ENCODE data around the gene ART5. TPM values are rescaled to one million over a fixed set of nuclear protein-coding genes. Genes with fewer than 3 reads are reported as not detected.

The ART5 gene
- polyA plus RNA-seq, 2 of the 4 experiments (the other 2 are of a cell fraction): 0.08 to 0.30 TPM

DNA sequence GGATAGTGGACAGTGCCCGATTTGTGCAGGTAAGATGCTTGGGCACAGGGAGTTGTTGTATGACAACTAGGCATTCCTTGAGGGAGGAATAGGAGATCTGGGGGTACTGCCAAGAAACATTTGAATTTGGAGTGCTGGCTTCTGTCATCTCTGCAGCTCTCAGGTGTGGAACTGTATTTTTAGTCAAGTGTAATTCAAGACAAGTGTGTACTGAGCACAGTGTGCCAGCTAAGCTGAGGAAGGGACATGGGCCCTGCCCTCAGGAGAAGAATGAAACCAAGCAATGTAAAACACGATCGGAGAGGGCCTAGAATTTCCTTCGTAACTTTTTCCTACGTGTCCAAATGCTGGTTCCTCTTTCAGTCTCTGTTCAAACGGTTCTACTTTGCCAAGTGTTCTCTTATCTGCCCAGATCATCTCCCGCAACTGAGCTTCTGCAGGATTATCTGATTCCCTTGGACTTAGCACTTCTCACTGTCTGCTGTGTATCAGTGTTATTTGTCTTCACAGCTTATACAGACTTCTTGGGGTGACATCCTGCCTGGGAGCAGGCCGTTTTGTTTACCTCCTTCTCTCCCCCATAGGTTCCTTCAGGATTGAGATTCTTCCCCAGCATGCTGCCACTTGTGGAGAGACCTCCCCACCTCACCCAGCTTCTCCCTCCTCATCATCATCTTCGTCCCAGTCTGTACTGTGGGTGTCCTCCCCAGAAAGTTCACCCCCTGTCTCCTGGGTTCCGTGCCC lies 27.6 kb downstream of the ART5 start:
- Histone ChIP-seq H3K4me1 (no peaks in the 10 kb centered on the region), H3K27ac (no peak overlapping the region), H3K4me3 (no peak overlapping the region), H3K4me2 (no peak overlapping the region), H3K9me3 (no peaks in the 10 kb centered on the region)
- POLR2A ChIA-PET: no interaction called here
- DNase-seq (ENCODE audit: low read depth in 1 of 2, low spot score in 1 of 2) (no peak), ATAC-seq (no peak), FAIRE-seq (no peak)
- TF ChIP-seq CBX2 (IDR thresholded peaks at IDR 0.05; ENCODE audit: borderline replicate concordance, low read depth) (no peak), ZNF302 (CRISPR knock-in tag; IDR thresholded peaks at IDR 0.05) (no peak), MAZ (IDR thresholded peaks at IDR 0.05; ENCODE audit: borderline replicate concordance, low read depth, low read length) (no peak), RCOR1 (IDR thresholded peaks at IDR 0.05; ENCODE audit: low read depth, low read length) (no peak), EHF (CRISPR knock-in tag; IDR thresholded peaks at IDR 0.05) (no peak), KDM5A (IDR thresholded peaks at IDR 0.05) (no peak)
- TF ChIP-seq, protein P1, sequence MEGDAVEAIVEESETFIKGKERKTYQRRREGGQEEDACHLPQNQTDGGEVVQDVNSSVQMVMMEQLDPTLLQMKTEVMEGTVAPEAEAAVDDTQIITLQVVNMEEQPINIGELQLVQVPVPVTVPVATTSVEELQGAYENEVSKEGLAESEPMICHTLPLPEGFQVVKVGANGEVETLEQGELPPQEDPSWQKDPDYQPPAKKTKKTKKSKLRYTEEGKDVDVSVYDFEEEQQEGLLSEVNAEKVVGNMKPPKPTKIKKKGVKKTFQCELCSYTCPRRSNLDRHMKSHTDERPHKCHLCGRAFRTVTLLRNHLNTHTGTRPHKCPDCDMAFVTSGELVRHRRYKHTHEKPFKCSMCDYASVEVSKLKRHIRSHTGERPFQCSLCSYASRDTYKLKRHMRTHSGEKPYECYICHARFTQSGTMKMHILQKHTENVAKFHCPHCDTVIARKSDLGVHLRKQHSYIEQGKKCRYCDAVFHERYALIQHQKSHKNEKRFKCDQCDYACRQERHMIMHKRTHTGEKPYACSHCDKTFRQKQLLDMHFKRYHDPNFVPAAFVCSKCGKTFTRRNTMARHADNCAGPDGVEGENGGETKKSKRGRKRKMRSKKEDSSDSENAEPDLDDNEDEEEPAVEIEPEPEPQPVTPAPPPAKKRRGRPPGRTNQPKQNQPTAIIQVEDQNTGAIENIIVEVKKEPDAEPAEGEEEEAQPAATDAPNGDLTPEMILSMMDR (IDR thresholded peaks at IDR 0.05): no peak
- CTCF ChIA-PET: interaction anchor here (1.4 to 1.8 kb wide), 2 partner anchors 10 to 33 kb away, joined by 3 to 6 read pairs; no protein-coding TSS in a partner anchor
- 57% methylated on average over 10 of the region's 10 CpGs for WGBS (ENCODE audit: missing lambda C conversion rate)

GRCh38 chr11:3611976-3612678 lies 29.7 kb downstream of the ART5 start:
- DNase-seq (ENCODE audit: low read depth in 1 of 2, low spot score in 1 of 2) (no peak), ATAC-seq (no peak), FAIRE-seq (peak; percentile 18)
- H3K9me3 ChIP-seq: no peaks in the 10 kb centered on the region
- no peak overlapping the region for H3K4me2 ChIP-seq
- ChIA-PET POLR2A (no interaction called here), CTCF (interaction anchor here (0.6 kb wide), 1 partner anchor 1644 kb away, joined by 3 read pairs; no protein-coding TSS in a partner anchor)
- H3K4me3 ChIP-seq: no peak overlapping the region
- H3K27ac ChIP-seq: no peak overlapping the region
- WGBS (ENCODE audit: missing lambda C conversion rate): 67% methylated on average over 3 of the region's 3 CpGs
- no peaks in the 10 kb centered on the region for H3K4me1 ChIP-seq
- peak; percentile 3 for TF ChIP-seq ZFP36 (IDR thresholded peaks at IDR 0.05; ENCODE audit: borderline replicate concordance, partially characterized antibody)
- TF ChIP-seq RCOR1 (IDR thresholded peaks at IDR 0.05; ENCODE audit: low read depth, low read length): no peak

DNA sequence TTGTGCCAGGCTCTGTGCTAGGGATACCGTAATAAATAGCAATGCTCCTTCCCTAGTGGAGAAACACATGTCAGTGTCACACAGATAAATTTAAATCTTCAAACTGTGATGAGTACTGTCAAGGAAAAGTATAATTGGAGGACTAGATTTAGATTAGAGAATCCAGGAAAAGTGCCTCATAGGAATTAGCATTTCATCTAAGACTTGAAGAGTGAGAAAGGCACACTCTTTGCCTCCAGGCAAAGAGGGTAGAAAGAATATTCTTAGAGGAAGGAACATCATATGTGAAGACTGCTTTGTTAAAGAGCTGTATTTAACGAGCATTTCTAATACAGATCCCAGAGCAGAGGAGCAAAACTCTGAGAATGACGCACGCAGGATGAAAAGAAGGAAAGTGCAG lies 30.9 kb downstream of the ART5 start:
- POLR2A ChIA-PET: no interaction called here
- no peak for DNase-seq (ENCODE audit: low read depth in 1 of 2, low spot score in 1 of 2)
- no peaks in the 10 kb centered on the region for H3K4me1 ChIP-seq
- no peak overlapping the region for H3K4me3 ChIP-seq
- H3K4me2 ChIP-seq: no peak overlapping the region
- H3K9me3 ChIP-seq: no peaks in the 10 kb centered on the region
- CTCF ChIA-PET: interaction anchor here (1.2 to 1.3 kb wide), 2 partner anchors 17 to 134 kb away, joined by 3 to 4 read pairs; no protein-coding TSS in a partner anchor
- no peak for ATAC-seq
- 65% methylated on average over 4 of the region's 4 CpGs for WGBS (ENCODE audit: missing lambda C conversion rate)
- no peak for FAIRE-seq
- TF ChIP-seq EP300 (IDR thresholded peaks at IDR 0.05) (no peak), EHF (CRISPR knock-in tag; IDR thresholded peaks at IDR 0.05) (no peak), KDM5A (IDR thresholded peaks at IDR 0.05) (no peak), FOSB (CRISPR knock-in tag; IDR thresholded peaks at IDR 0.05) (no peak), HOXA7 (CRISPR knock-in tag; IDR thresholded peaks at IDR 0.05) (no peak), MAZ (IDR thresholded peaks at IDR 0.05; ENCODE audit: borderline replicate concordance, low read depth, low read length) (no peak), RAD21 (conservative IDR thresholded peaks at IDR 0.05 in 1 of 2, IDR thresholded peaks at IDR 0.05 in 1 of 2) (no peak), EHMT2 (IDR thresholded peaks at IDR 0.05; ENCODE audit: low read depth) (no peak)
- TF ChIP-seq, protein P2, sequence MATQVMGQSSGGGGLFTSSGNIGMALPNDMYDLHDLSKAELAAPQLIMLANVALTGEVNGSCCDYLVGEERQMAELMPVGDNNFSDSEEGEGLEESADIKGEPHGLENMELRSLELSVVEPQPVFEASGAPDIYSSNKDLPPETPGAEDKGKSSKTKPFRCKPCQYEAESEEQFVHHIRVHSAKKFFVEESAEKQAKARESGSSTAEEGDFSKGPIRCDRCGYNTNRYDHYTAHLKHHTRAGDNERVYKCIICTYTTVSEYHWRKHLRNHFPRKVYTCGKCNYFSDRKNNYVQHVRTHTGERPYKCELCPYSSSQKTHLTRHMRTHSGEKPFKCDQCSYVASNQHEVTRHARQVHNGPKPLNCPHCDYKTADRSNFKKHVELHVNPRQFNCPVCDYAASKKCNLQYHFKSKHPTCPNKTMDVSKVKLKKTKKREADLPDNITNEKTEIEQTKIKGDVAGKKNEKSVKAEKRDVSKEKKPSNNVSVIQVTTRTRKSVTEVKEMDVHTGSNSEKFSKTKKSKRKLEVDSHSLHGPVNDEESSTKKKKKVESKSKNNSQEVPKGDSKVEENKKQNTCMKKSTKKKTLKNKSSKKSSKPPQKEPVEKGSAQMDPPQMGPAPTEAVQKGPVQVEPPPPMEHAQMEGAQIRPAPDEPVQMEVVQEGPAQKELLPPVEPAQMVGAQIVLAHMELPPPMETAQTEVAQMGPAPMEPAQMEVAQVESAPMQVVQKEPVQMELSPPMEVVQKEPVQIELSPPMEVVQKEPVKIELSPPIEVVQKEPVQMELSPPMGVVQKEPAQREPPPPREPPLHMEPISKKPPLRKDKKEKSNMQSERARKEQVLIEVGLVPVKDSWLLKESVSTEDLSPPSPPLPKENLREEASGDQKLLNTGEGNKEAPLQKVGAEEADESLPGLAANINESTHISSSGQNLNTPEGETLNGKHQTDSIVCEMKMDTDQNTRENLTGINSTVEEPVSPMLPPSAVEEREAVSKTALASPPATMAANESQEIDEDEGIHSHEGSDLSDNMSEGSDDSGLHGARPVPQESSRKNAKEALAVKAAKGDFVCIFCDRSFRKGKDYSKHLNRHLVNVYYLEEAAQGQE (IDR thresholded peaks at IDR 0.05): no peak
- H3K27ac ChIP-seq: no peak overlapping the region
